A673 (cell line): ENCODE data around the gene NPHP4.

Source experiments
- CTCF ChIP-seq: fragments of 300-800, 200-600 bp; sonication (generic); conservative IDR thresholded peaks from 2 replicates; pipeline ENCODE4 v1.5.1; 2017; ENCODE audit warnings: low read depth, mild to moderate bottlenecking, antibody characterized with exemption, low read length, moderate library complexity, mixed read lengths
- EZH2 ChIP-seq: fragments of 200-600 bp; sonication (generic); IDR thresholded peaks from 2 replicates; pipeline ENCODE4 v1.6.1; 2017; ENCODE audit warnings: borderline replicate concordance, low read depth, mild to moderate bottlenecking, mixed read lengths, antibody characterized with exemption, low read length; ENCODE audit not compliant: poor library complexity, severe bottlenecking

DNA sequence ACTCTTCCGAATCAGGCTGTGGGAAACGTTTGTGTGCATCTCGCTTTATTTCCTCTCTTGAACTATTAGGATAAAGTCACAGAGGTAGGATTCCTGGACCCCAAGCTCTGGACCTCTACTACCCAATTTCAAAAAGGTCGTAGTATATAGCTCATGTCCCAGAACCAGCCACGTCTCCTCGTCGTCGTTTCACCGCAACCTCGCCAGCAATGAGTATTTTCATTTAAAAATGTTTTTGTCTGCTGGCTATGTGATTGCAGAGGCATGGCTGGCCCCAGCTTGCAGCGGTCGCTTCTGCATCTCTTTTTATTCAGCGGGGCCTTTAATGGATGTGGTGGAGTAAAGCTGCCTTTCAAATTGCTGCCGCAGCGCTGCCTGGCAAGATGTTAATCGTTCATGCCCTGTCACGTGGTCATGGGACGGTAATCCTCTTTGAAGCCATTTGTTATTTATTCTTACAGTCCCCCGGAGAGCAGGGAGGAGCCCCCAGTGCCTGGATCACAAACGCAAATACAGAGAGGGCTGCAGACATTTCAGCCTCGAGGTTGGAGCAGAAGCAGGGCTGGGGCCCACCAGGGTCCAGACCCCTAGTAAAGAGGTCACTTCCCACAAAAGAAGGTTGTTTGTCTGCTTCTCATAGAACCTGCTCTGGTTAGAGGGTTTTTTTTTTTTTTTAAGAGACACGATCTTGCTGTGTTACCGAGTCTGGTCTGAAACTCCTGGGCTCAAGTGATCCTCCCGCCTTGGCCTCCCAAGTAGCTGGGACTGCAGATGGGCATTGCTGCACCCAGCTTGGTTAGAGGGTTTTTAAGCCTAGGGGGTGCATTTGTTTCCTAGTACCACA lies 11.6 kb upstream of the NPHP4 start:
- TF ChIP-seq CTCF (no peak), EZH2 (no peak)
